Epithelial cell of proximal tubule (primary cell): ENCODE data around the gene UMAD1. TPM values are rescaled to one million over a fixed set of nuclear protein-coding genes. Genes with fewer than 3 reads are reported as not detected.

Source experiments
- DNase-seq: peaks from one replicate; pipeline ENCODE4 v3.0.0-alpha.2; 2011; ENCODE audit warnings: low read depth
- H3K4me3 ChIP-seq: 2 replicates; pipeline ENCODE4 v1.5.1; 2011; ENCODE audit warnings: low read depth, mild to moderate bottlenecking, low read length
- total RNA-seq: library from RNA; depleted of rRNA; stranded (reverse); fragments of >200 nt; gene quantifications from 2 replicates; pipeline ENCODE4 v1.2.3, GENCODE V29; 2015
- TF ChIP-seq, protein P1 (sequence below): conservative IDR thresholded peaks from 2 replicates; pipeline ENCODE4 v1.5.1; 2012; ENCODE audit warnings: low read depth, mild to moderate bottlenecking, low read length

UMAD1 gene
- total RNA-seq, 1 donor from 2014 or later = 9.7 TPM

DNA sequence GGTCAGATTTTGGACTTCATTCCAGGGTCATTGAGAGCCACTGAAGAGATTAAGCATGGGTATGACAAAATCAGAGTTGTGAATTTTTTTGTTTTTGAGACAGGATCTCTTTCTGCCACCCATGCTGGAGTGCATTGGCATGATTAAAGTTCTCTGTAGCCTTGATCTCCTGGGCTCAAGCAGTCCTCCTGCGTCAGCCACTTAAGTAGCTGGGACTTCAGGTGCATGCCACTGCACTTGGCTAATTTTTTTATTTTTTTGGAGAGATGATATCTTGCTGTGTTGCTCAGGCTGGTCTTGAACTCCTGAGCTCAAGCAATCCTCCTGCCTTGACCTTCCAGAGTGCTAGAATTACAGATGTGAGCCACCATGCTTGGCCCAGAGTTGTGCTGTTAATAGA lies 275.5 kb downstream of the UMAD1 start:
- no peak overlapping the region for H3K4me3 ChIP-seq
- no peak for DNase-seq
- TF ChIP-seq, protein P1, sequence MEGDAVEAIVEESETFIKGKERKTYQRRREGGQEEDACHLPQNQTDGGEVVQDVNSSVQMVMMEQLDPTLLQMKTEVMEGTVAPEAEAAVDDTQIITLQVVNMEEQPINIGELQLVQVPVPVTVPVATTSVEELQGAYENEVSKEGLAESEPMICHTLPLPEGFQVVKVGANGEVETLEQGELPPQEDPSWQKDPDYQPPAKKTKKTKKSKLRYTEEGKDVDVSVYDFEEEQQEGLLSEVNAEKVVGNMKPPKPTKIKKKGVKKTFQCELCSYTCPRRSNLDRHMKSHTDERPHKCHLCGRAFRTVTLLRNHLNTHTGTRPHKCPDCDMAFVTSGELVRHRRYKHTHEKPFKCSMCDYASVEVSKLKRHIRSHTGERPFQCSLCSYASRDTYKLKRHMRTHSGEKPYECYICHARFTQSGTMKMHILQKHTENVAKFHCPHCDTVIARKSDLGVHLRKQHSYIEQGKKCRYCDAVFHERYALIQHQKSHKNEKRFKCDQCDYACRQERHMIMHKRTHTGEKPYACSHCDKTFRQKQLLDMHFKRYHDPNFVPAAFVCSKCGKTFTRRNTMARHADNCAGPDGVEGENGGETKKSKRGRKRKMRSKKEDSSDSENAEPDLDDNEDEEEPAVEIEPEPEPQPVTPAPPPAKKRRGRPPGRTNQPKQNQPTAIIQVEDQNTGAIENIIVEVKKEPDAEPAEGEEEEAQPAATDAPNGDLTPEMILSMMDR = no peak

DNA sequence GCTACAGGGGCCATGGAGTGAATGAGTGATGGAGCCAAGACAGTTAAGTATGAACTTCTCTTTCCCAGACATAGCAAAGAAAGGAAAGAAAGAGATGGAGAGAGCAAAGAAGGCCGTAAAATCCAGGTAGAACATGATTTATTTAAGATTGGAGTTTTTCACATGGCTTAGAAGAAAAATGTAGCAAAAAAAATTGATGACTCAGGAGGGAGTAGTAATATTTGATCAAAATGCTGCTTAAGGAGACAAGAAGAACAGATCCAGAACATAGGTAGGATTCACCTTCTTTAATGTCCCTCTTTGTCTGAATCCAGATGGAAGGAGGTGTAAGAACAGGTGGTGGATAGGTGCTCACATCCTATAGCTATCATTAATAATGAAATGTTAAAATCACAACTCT lies 277.0 kb downstream of the UMAD1 start:
- H3K4me3 ChIP-seq = no peak overlapping the region
- DNase-seq = no peak
- TF ChIP-seq, protein P1 = no peak

GRCh38 chr7:7918736-7919448 lies 278.3 kb downstream of the UMAD1 start:
- H3K4me3 ChIP-seq = no peak overlapping the region
- no peak for DNase-seq
- TF ChIP-seq, protein P1 = no peak

GRCh38 chr7:7919449-7919945 lies 278.9 kb downstream of the UMAD1 start:
- no peak for DNase-seq
- TF ChIP-seq, protein P1 = no peak
- no peak overlapping the region for H3K4me3 ChIP-seq

DNA sequence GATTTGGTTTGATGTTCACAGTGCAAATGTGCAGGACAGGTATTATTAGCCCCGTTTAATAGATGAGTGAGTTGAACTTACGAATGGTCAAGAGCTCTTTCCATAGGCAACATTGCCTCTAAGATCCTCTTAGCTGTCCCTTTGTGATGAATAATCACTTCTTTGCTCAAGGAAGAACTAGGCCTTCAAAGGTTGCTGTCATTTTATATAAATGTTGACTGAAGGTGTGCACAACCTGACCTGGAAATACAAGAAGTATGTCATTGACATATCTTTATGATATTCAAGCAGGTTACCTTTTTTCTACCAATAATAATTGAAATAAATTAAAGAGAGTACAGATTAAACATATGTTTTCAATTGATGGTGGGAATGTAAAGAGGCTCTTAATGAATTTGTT lies 279.5 kb downstream of the UMAD1 start:
- no peak for DNase-seq
- TF ChIP-seq, protein P1 = no peak
- no peak overlapping the region for H3K4me3 ChIP-seq

GRCh38 chr7:7920481-7920880 lies 279.9 kb downstream of the UMAD1 start:
- TF ChIP-seq, protein P1 = no peak
- DNase-seq = no peak

GRCh38 chr7:7921830-7922229 lies 281.3 kb downstream of the UMAD1 start:
- TF ChIP-seq, protein P1 = no peak
- no peak for DNase-seq
- H3K4me3 ChIP-seq = no peak overlapping the region

More at GRCh38 chr7:7920481-7920880, 279.9 kb downstream of the UMAD1 start:
- no peak overlapping the region for H3K4me3 ChIP-seq
